Measurements from ENCODE around the gene PRKCD.

GRCh38 chr3:53120336-53120735 lies 40.7 kb upstream of the PRKCD start:
- TF ChIP-seq CTCF (IDR thresholded peaks at IDR 0.05; ENCODE audit: low read depth, low read length) = no peak
- TF ChIP-seq POLR2A (IDR thresholded peaks at IDR 0.05; ENCODE audit: extremely low read depth, insufficient read length) = no peak

Data from NB4 (cell line).